Esophagus squamous epithelium (tissue), 5 donors: ENCODE measurements around the gene SPCS3. TPM values are rescaled to one million over a fixed set of nuclear protein-coding genes. Genes with fewer than 3 reads are reported as not detected.

Experiments used
- DNase-seq: peaks from one replicate; lab custom pipeline; 2025; lab: John Stamatoyannopoulos, UW
- H3K27ac ChIP-seq, 4 donors: fragments of 200-600 bp; sonication (generic); one replicate each; pipeline ENCODE4 v1.5.1; 2016 to 2019; ENCODE audit warnings: mild to moderate bottlenecking in 1 of 4
- H3K27me3 ChIP-seq, 4 donors: fragments of 200-600 bp; sonication (generic); 1 replicate in 3 of 4; 2 replicates in 1 of 4; pipeline versions ENCODE4 v1.5.1 to v1.6.0; 2017 to 2021; ENCODE audit warnings: antibody characterized with exemption in 1 of 4
- H3K36me3 ChIP-seq, 3 donors: fragments of 200-600 bp; sonication (generic); one replicate each; pipeline ENCODE4 v1.5.1; 2016 to 2019
- H3K4me1 ChIP-seq, 3 donors: fragments of 200-600 bp; sonication (generic); one replicate each; pipeline ENCODE4 v1.5.1; 2017 to 2019
- H3K4me3 ChIP-seq, 4 donors: fragments of 200-600 bp; sonication (generic); 1 replicate in 3 of 4; 2 replicates in 1 of 4; pipeline ENCODE4 v1.5.1; 2016 to 2019; ENCODE audit warnings: mild to moderate bottlenecking in 2 of 4, moderate library complexity in 1 of 4
- H3K9me3 ChIP-seq, 3 donors: fragments of 200-600 bp; sonication (generic); one replicate each; pipeline ENCODE4 v1.5.1; 2016 to 2019
- POLR2A ChIP-seq, 4 donors: fragments of 450-650 bp; IDR thresholded peaks; one replicate each; pipeline ENCODE4 v1.6.1; 2017; ENCODE audit warnings: antibody characterized with exemption in 4 of 4, mild to moderate bottlenecking in 4 of 4, moderate library complexity in 3 of 4
- WGBS, 2 donors: methylation state at CpG; one replicate each; pipeline ENCODE4 v1.1.5; 2018; 5-methylcytosine and 5-hydroxymethylcytosine counted together
- intact Hi-C: fragments of 100-400 bp; cut with DNase I; formaldehyde crosslinking; loops from one replicate; pipeline ENCODE4 v1.15.0; 2022
- total RNA-seq, 4 donors: library from RNA; depleted of rRNA; stranded (reverse); fragments of >200 nt; gene quantifications; one replicate each; pipeline ENCODE4 v1.1.0, GENCODE V29; 2016
- TF ChIP-seq, protein P1 (sequence below), 6 experiments: fragments of 450-650 bp in 4 of 6; fragments of 200-600 bp in 2 of 6; sonication (generic) in 2 of 6; IDR thresholded peaks; one replicate each; pipeline ENCODE4 v1.5.1; 2016 to 2019; ENCODE audit warnings: antibody characterized with exemption in 6 of 6, mild to moderate bottlenecking in 4 of 6, moderate library complexity in 4 of 6
- donor health status: DM: yes; HTN: yes; CAD: no.

SPCS3 gene
- total RNA-seq, 4 donors from 2014 or later = 48.7 to 61.8 (median 54.3) TPM

DNA sequence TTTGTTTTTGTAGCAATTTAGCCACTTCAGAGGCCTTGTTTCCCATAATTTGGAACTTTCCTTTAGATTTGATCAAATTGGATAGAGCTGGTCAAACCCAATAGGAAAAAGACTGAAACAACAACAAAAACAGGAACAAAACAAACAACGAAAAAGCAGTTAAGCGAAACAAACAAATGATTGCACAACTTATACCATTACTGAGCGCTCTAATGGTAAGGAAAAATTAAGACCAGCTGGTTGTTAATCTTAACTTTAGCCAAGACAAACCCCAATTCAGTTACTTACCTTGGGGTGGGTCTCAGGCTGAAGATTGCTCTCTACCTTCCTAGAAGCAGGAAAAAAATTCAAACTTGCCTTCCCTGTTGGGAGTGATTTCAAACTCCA, 38.3 kb downstream of the SPCS3 start:
- Histone ChIP-seq H3K27ac (no peak overlapping the region), H3K36me3 (no peaks in the 10 kb centered on the region), H3K4me3 (no peak overlapping the region), H3K27me3 (no peaks in the 10 kb centered on the region), H3K4me1 (no peaks in the 10 kb centered on the region), H3K9me3 (no peaks in the 10 kb centered on the region)
- DNase-seq = no peak
- WGBS, 2 donors = 88 to 96% methylated on average over 3 of the region's 3 CpGs
- TF ChIP-seq, protein P1, sequence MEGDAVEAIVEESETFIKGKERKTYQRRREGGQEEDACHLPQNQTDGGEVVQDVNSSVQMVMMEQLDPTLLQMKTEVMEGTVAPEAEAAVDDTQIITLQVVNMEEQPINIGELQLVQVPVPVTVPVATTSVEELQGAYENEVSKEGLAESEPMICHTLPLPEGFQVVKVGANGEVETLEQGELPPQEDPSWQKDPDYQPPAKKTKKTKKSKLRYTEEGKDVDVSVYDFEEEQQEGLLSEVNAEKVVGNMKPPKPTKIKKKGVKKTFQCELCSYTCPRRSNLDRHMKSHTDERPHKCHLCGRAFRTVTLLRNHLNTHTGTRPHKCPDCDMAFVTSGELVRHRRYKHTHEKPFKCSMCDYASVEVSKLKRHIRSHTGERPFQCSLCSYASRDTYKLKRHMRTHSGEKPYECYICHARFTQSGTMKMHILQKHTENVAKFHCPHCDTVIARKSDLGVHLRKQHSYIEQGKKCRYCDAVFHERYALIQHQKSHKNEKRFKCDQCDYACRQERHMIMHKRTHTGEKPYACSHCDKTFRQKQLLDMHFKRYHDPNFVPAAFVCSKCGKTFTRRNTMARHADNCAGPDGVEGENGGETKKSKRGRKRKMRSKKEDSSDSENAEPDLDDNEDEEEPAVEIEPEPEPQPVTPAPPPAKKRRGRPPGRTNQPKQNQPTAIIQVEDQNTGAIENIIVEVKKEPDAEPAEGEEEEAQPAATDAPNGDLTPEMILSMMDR (IDR thresholded peaks at IDR 0.05) = no peak
- no peak for TF ChIP-seq POLR2A (IDR thresholded peaks at IDR 0.05)
- intact Hi-C loops = no loop called here

DNA sequence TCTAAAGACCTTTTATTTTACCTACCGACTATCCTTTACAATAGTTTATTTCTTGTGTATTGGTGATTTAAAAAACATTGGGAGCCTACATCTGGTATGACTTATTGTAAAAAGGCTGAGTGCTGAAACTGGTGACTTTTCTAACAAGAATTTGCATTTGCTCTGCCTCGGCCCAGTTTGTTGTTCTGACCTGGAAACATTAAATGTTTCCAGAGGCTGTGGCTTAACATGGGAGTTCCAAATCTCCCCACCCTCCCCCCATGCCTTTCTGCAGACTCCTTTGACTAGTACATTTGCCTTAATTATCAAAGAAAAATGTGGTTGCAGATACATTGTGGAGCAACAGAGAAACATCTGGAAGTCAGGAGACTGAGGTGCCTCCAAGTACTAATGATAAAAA, 39.8 kb downstream of the SPCS3 start:
- WGBS, 2 donors = 35 to 61% methylated on average over 2 of the region's 2 CpGs

DNA sequence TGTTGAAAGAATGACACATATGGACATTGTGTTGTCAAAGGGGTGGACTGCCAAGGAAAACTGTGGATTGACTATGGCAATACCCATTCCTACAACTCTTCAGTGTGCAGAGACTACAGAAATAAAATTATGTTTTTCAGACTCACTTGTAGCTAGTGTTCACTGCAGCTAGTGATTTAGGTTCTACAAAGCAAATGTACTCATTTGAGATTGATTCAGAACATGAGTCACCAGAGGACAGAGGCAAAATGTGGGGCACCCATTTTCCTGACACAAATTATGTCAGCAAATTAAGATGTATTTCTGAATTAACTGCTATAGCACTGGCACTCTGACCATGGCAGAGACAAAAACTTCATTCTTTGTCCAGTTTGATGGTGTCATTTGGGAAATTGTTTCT, 40.7 kb downstream of the SPCS3 start:
- Histone ChIP-seq H3K4me1 (no peaks in the 10 kb centered on the region), H3K27ac (no peak overlapping the region), H3K27me3 (no peaks in the 10 kb centered on the region), H3K36me3 (no peaks in the 10 kb centered on the region), H3K4me3 (no peak overlapping the region), H3K9me3 (no peaks in the 10 kb centered on the region)
- intact Hi-C loops = no loop called here
- TF ChIP-seq POLR2A (IDR thresholded peaks at IDR 0.05) = no peak
- TF ChIP-seq, protein P1 (IDR thresholded peaks at IDR 0.05) = no peak
- no peak for DNase-seq

More for the DNA sequence above, 39.8 kb downstream of the SPCS3 start:
- Histone ChIP-seq H3K27ac (no peak overlapping the region), H3K4me1 (no peaks in the 10 kb centered on the region), H3K27me3 (no peaks in the 10 kb centered on the region), H3K36me3 (no peaks in the 10 kb centered on the region), H3K4me3 (no peak overlapping the region), H3K9me3 (no peaks in the 10 kb centered on the region)
- intact Hi-C loops = no loop called here
- TF ChIP-seq, protein P1 (IDR thresholded peaks at IDR 0.05) = no peak
- no peak for TF ChIP-seq POLR2A (IDR thresholded peaks at IDR 0.05)
- DNase-seq = no peak

GRCh38 chr4:176363072-176363471, 43.3 kb downstream of the SPCS3 start:
- intact Hi-C loops = no loop called here
- WGBS, 2 donors = 52 to 67% methylated on average over 1 of the region's 1 CpG

DNA sequence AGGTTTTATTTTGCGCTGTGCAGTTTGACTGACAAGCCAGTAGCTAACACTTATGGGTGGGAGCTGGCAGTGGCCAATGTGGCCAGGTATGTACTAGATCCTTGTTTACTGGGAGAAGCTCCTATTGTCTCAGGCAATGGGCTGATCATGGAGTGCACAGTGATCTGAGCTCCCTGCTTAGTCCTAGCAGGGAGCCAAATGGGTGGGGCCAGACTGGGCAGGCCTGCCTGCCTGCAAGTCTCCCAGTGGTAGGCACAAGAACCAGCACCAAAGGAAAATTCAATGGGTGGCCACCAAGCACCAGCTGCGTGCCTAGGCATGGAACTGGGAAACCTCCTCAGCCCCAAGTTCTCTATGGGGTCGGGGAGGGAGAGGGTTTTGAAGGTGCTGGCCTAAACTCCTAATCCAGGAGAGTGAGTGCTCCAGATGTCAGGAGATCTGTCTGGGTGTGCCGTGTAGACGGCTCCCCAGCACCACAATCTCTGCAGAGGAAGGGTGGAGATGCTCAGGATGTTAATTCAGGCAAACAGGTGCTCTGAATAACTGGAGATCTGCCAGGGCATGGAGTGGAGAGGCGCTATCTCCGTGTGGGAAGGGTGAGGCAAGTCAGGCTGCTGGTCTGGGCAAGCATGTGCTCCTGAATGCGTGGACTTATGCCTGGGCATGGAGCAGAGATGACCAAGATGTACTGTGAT, 48.2 kb downstream of the SPCS3 start:
- no peaks in the 10 kb centered on the region for H3K9me3 ChIP-seq
- H3K27me3 ChIP-seq = no peaks in the 10 kb centered on the region
- H3K27ac ChIP-seq = no peak overlapping the region
- intact Hi-C loops = no loop called here
- TF ChIP-seq POLR2A (IDR thresholded peaks at IDR 0.05) = no peak
- TF ChIP-seq, protein P1 (IDR thresholded peaks at IDR 0.05) = no peak
- DNase-seq = no peak
- WGBS, 2 donors = 77 to 82% methylated on average over 3 to 5 of the region's 8 CpGs
- no peak overlapping the region for H3K4me3 ChIP-seq
- no peaks in the 10 kb centered on the region for H3K36me3 ChIP-seq
- H3K4me1 ChIP-seq = no peaks in the 10 kb centered on the region

More at GRCh38 chr4:176363072-176363471, 43.3 kb downstream of the SPCS3 start:
- H3K4me1 ChIP-seq = no peaks in the 10 kb centered on the region
- no peak overlapping the region for H3K27ac ChIP-seq
- no peak for TF ChIP-seq POLR2A (IDR thresholded peaks at IDR 0.05)
- TF ChIP-seq, protein P1 (IDR thresholded peaks at IDR 0.05) = no peak
- H3K9me3 ChIP-seq = no peaks in the 10 kb centered on the region
- DNase-seq = no peak
- H3K27me3 ChIP-seq = no peaks in the 10 kb centered on the region
- H3K36me3 ChIP-seq = no peaks in the 10 kb centered on the region
- H3K4me3 ChIP-seq = no peak overlapping the region
